Measurements from ENCODE around the gene SPR. TPM values are rescaled to one million over a fixed set of nuclear protein-coding genes. Genes with fewer than 3 reads are reported as not detected.

The SPR gene
- total and polyA plus RNA-seq, 2 of the 13 experiments (the other 11 are each of a cell fraction or from before 2014, with no cell fraction given): 34.0 to 96.0 TPM

DNA sequence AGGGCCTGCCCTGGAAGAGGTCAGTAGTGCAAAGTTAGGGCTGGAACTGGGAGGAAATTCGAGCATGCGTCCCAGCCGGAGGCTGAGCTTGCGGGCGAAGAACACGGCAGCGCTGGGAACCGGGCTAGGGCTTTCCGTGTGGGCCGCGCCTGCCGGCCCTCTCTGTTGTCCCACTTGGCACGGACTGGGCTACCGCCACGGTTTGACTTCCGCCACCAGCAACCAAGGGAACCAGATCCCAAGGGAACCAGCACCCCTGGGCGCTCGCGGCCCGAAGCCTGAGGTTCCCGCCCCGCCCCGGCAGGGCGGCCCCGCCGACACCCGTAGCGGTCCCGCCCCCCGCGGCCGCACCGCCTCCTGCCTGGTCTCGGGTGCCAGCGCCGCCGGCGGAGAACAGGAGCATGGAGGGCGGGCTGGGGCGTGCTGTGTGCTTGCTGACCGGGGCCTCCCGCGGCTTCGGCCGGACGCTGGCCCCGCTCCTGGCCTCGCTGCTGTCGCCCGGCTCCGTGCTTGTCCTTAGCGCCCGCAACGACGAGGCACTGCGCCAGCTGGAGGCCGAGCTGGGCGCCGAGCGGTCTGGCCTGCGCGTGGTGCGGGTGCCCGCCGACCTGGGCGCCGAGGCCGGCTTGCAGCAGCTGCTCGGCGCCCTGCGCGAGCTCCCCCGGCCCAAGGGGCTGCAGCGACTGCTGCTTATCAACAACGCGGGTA, at the start of gene SPR (continued):
- TF ChIP-seq ZBTB8A (CRISPR knock-in tag; IDR thresholded peaks at IDR 0.05; ENCODE audit: borderline replicate concordance, low read depth) (no peak), MAFK (conservative IDR thresholded peaks at IDR 0.05 in 1 of 2, IDR thresholded peaks at IDR 0.05 in 1 of 2; ENCODE audit: low read length in 2 of 2) (no peak), ZSCAN25 (CRISPR knock-in tag; IDR thresholded peaks at IDR 0.05) (peak; percentile 66; the same call in 1 of the 2 replicates), PHF21A (CRISPR knock-in tag; IDR thresholded peaks at IDR 0.05) (no peak), ZKSCAN1 (IDR thresholded peaks at IDR 0.05; ENCODE audit: low read length) (no peak), HES4 (CRISPR knock-in tag; IDR thresholded peaks at IDR 0.05; ENCODE audit: borderline replicate concordance) (peak; percentile 83; the same call in 1 of the 2 replicates), ZNF383 (CRISPR knock-in tag; IDR thresholded peaks at IDR 0.05; ENCODE audit: borderline replicate concordance) (no peak), NFE2L2 (IDR thresholded peaks at IDR 0.05; ENCODE audit: low read length) (no peak), MYC (CRISPR knock-in tag; IDR thresholded peaks at IDR 0.05; ENCODE audit: borderline replicate concordance) (peak; percentile 73), CBFB (CRISPR knock-in tag; IDR thresholded peaks at IDR 0.05) (peak; percentile 27; the same call in 1 of the 2 replicates), ZBTB20 (CRISPR knock-in tag; IDR thresholded peaks at IDR 0.05; ENCODE audit: borderline replicate concordance, low read depth) (no peak), ZNF558 (CRISPR knock-in tag; IDR thresholded peaks at IDR 0.05; ENCODE audit: borderline replicate concordance) (no peak; the same call in 1 of the 2 replicates), SETDB1 (CRISPR knock-in tag; IDR thresholded peaks at IDR 0.05; ENCODE audit: borderline replicate concordance) (no peak), ZNF879 (CRISPR knock-in tag; IDR thresholded peaks at IDR 0.05) (no peak; the same call in none of the 2 replicates), PCBP1 (IDR thresholded peaks at IDR 0.05; ENCODE audit: borderline replicate concordance, low read depth, low read length) (no peak), ZIK1 (CRISPR knock-in tag; IDR thresholded peaks at IDR 0.05; ENCODE audit: borderline replicate concordance, low read depth) (peak; percentile 82; the same call in 1 of the 2 replicates), HDAC1 (CRISPR knock-in tag; IDR thresholded peaks at IDR 0.05) (peak; percentile 63), XBP1 (CRISPR knock-in tag; IDR thresholded peaks at IDR 0.05) (peak; percentile 77; the same call in 1 of the 2 replicates), HOXA5 (CRISPR knock-in tag; IDR thresholded peaks at IDR 0.05) (no peak), SOX6 (IDR thresholded peaks at IDR 0.05) (no peak), SOX6 (CRISPR knock-in tag; IDR thresholded peaks at IDR 0.05) (no peak)
- TF ChIP-seq, protein P1, sequence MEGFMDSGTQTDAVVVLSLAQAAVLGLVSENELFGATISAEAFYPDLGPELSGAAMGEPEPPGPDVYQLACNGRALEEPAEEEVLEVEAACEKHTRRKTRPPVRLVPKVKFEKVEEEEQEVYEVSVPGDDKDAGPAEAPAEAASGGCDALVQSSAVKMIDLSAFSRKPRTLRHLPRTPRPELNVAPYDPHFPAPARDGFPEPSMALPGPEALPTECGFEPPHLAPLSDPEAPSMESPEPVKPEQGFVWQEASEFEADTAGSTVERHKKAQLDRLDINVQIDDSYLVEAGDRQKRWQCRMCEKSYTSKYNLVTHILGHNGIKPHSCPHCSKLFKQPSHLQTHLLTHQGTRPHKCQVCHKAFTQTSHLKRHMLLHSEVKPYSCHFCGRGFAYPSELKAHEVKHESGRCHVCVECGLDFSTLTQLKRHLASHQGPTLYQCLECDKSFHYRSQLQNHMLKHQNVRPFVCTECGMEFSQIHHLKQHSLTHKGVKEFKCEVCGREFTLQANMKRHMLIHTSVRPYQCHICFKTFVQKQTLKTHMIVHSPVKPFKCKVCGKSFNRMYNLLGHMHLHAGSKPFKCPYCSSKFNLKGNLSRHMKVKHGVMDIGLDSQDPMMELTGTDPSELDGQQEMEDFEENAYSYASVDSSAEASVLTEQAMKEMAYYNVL (CRISPR knock-in tag; IDR thresholded peaks at IDR 0.05; ENCODE audit: borderline replicate concordance): no peak; the same call in 1 of the 2 replicates
- TF ChIP-seq, protein P2, sequence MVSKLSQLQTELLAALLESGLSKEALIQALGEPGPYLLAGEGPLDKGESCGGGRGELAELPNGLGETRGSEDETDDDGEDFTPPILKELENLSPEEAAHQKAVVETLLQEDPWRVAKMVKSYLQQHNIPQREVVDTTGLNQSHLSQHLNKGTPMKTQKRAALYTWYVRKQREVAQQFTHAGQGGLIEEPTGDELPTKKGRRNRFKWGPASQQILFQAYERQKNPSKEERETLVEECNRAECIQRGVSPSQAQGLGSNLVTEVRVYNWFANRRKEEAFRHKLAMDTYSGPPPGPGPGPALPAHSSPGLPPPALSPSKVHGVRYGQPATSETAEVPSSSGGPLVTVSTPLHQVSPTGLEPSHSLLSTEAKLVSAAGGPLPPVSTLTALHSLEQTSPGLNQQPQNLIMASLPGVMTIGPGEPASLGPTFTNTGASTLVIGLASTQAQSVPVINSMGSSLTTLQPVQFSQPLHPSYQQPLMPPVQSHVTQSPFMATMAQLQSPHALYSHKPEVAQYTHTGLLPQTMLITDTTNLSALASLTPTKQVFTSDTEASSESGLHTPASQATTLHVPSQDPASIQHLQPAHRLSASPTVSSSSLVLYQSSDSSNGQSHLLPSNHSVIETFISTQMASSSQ (IDR thresholded peaks at IDR 0.05; ENCODE audit: low read depth): no peak
- TF ChIP-seq, protein P2 (CRISPR knock-in tag; IDR thresholded peaks at IDR 0.05; ENCODE audit: borderline replicate concordance): peak; percentile 54; the same call in 1 of the 2 replicates
- TF ChIP-seq, protein P3, sequence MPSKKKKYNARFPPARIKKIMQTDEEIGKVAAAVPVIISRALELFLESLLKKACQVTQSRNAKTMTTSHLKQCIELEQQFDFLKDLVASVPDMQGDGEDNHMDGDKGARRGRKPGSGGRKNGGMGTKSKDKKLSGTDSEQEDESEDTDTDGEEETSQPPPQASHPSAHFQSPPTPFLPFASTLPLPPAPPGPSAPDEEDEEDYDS (CRISPR knock-in tag; IDR thresholded peaks at IDR 0.05): peak; percentile 38; the same call in 1 of the 2 replicates
